Epithelial cell of esophagus (primary cell): ENCODE results near the gene TBX1.
A peak's percentile ranks its signal among the peaks of the same experiment; 100 is the strongest.

Source experiments
- DNase-seq: peaks from one replicate; pipeline ENCODE4 v3.0.0; 2010; ENCODE audit warnings: low read depth
- H3K4me3 ChIP-seq: 2 replicates; pipeline ENCODE4 v1.5.1; 2011; ENCODE audit warnings: mild to moderate bottlenecking, low read length, control low read depth
- TF ChIP-seq, protein P1 (sequence below): IDR thresholded peaks from 2 replicates; pipeline ENCODE4 v1.5.1; 2011; ENCODE audit warnings: low read depth, mild to moderate bottlenecking, low read length, control low read depth, inconsistent platforms; ENCODE audit not compliant: insufficient read depth; ENCODE audit errors: missing control alignments

Gene TBX1

DNA sequence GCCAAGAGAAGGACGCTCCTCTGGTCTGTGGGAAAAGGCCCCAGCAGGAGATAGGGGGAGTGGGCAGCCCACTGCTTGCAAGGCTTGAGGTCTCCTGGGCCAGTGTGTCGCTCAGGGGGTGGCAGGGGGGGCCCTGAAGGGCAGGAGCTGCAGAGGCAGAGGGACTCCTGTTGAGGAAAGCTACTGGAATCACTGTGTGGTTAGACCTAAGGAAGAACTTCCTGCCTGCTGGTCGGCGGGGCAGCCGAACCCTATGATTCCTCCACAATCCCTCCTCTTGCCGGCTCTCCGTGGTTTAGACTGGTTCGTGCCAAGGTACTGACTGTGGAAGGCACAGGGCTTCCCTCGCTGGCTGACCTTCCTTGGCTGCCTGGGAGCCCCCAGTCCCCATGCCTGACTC lies 31.1 kb upstream of the TBX1 start:
- no peak for DNase-seq
- TF ChIP-seq, protein P1, sequence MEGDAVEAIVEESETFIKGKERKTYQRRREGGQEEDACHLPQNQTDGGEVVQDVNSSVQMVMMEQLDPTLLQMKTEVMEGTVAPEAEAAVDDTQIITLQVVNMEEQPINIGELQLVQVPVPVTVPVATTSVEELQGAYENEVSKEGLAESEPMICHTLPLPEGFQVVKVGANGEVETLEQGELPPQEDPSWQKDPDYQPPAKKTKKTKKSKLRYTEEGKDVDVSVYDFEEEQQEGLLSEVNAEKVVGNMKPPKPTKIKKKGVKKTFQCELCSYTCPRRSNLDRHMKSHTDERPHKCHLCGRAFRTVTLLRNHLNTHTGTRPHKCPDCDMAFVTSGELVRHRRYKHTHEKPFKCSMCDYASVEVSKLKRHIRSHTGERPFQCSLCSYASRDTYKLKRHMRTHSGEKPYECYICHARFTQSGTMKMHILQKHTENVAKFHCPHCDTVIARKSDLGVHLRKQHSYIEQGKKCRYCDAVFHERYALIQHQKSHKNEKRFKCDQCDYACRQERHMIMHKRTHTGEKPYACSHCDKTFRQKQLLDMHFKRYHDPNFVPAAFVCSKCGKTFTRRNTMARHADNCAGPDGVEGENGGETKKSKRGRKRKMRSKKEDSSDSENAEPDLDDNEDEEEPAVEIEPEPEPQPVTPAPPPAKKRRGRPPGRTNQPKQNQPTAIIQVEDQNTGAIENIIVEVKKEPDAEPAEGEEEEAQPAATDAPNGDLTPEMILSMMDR, result no peak
- no peak overlapping the region for H3K4me3 ChIP-seq

DNA sequence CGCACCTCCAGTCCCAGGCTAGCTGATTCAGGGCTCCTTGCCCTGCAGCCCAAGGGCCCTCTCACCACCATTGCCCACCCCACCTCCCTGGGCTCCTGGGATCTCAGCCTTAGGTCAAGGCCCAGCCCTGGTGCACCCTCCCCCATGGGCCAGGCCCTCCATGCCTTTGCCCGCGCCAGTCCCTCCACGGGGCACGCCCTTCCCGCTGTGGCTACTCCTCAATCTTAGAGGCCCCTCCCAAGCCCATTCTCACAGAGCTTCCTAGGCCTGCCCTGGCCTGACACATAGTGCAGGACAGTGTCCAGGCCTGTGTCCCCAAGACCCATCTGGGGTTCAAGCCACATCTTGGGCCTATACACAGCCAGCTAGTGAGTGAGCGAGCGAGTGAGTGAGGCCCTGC lies 30.4 kb upstream of the TBX1 start:
- TF ChIP-seq, protein P1, result no peak
- H3K4me3 ChIP-seq, result no peak overlapping the region

DNA sequence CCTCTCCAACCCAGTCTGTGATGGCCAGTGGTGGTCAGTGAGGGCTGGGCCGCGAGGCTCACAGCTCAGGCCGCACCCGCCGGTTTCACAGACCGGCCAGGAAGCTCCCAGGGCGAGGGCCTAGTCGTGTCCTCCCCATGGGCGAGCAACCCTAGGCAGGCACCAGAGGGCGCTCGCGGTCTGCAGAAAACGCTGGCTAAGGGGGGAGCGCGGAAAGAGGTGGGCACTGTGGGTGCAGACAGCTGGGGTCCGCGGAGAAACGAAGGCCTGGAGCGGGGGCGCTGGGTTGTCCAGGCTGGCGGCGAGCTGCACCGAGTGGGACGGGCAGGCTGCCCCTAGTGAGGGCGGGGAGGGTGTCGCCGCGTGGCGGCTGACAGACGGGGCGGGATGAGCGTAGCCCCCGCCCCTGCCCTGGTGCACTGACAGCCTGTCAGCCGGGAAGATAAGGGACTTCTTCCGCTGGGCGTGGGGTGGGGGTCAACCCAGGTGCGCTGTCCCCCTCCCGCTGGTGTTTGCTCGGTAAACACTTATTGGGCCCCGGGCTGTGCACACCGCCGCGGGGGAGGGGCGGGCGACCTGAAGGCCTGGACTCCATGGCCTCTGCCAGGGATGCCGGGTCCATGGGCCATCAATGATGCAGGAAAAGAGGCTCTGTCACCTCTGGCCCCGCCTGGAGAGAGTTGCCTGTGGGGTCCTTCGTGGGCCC lies 29.8 kb upstream of the TBX1 start:
- DNase-seq, result peak; percentile 62
- TF ChIP-seq, protein P1, result peak; percentile 85
- peak overlapping the region; percentile 25 for H3K4me3 ChIP-seq

More for the DNA sequence above, 30.4 kb upstream of the TBX1 start:
- no peak for DNase-seq

DNA sequence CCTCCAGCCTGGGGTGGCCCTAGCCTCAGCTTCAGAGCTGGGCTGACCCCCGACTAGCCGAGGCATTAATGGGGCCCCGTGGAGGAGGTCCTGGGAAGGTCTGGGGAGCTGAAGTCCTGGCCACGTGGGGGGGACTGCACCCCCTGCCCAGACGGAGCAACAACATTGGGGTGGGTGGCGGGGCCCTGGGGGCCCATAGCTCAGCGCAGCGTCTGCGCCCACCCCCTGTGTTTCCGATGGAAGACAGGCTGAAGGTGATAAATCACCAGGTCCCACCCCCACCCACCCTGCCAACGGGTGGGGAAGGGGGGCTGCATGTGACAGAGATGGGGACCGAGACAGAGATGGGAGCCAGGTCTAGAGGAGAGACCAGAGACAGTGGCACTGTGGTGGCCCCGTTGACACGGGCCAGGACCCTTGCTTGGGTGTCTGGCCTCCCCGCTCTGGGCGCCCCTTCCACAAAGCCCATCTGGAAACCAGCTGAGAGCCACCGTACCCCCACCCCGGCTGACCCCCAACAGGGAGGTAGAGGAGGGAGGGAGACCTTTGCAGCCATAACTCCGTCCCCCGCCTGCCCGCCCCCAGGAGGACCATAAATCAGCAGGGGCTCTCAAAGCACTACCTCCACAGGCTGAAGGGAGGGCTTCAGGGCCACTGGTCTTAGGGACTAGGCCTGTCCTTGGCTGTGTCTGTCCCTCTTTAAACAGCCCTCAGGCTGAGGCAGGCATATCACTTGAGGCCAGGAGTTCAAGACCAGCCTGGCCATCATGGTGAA lies 29.0 kb upstream of the TBX1 start:
- TF ChIP-seq, protein P1, result no peak
- no peak overlapping the region for H3K4me3 ChIP-seq
- DNase-seq, result no peak

DNA sequence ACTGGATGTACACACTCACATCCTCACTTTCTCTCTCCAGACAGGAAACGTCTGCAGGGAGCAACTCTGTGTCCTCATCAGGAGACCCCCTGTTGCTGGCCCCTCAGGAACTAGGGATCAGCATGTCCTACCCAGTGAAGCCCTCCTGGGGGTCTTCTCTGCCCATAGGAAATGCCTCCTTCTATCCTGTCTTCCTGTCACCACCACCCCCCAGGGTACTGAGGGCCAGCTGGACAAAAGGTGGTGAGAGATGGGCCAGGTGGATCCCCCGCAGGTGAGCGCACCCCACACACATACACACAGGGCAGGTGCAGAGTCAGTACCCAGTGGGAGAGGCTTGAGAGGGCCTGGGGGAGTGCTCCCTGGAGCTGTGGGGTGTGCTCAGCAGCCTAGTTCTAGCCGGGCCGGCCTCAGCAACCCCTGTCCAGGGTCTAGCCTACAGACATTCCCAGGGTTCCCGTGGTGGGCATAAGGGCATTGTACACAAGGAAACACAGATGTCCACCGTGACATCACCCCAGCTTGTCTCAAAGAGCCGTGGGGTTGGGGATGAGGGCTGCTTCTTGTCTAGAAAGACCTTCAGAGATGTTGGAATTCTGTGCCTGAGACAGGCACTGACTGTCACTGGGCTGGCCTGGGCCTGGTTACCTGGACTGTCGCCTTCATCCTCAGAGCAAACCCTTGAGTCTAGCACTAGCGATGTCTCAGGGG lies 28.0 kb upstream of the TBX1 start:
- DNase-seq, result no peak

DNA sequence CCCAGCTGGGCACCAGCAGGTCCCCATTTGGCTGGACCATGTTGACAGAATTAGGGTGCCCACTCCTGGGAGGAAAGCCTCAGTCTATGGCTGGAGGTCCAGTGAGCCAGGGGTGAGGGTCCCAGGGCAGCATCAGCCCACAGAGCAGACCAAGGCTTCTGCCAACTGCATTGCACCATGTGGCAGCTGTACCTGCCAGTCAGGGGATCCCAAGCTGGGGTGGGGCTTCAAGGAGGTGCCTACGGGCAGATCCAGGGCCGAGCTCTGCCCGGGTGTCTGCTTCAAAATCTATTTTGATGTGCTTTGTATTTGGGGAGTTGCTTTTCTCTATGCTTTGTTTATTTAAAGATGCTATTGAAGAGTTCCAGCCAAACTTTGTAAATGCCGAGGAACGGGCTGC lies 26.8 kb upstream of the TBX1 start:
- no peak overlapping the region for H3K4me3 ChIP-seq
- DNase-seq, result no peak
- TF ChIP-seq, protein P1, result no peak

More for the DNA sequence above, 28.0 kb upstream of the TBX1 start:
- TF ChIP-seq, protein P1, result no peak
- H3K4me3 ChIP-seq, result no peak overlapping the region
